Heart right ventricle (tissue), 16 donors: ENCODE data around the gene TAF11L2. TPM values are rescaled to one million over a fixed set of nuclear protein-coding genes. Genes with fewer than 3 reads are reported as not detected.
"Not testable (repeated sequence)": the region's sequence is repeated elsewhere in the genome, so short reads cannot be mapped to it uniquely, and the experiment has no call there.

Experiments
- ATAC-seq, 8 donors: fragments of 200-7000 bp; cut with Tn5 transposase; one replicate each; pipeline ENCODE4 v1.9.1; 2020; ENCODE audit warnings: mild to moderate bottlenecking in 8 of 8, moderate library complexity in 8 of 8, moderate number of reproducible peaks in 1 of 8
- DNase-seq, 2 donors: peaks; one replicate each; pipeline ENCODE4 v3.0.0-alpha.2; 2020
- H3K27ac ChIP-seq, 10 donors: fragments of 200-600 bp; sonication (generic) in 2 of 10; one replicate each; pipeline versions ENCODE4 v1.5.0 to v1.8.0; 2020 to 2022; ENCODE audit warnings: mild to moderate bottlenecking in 3 of 10
- H3K27me3 ChIP-seq, 7 donors: fragments of 200-600 bp; one replicate each; pipeline ENCODE4 v1.8.0; 2021 to 2022; ENCODE audit warnings: mild to moderate bottlenecking in 2 of 7
- H3K36me3 ChIP-seq, 9 donors: fragments of 200-600 bp; sonication (generic) in 1 of 9; one replicate each; pipeline versions ENCODE4 v1.5.0 to v1.8.0; 2020 to 2022; ENCODE audit warnings: mild to moderate bottlenecking in 2 of 9
- H3K4me1 ChIP-seq, 9 donors: fragments of 200-600 bp; sonication (generic) in 1 of 9; one replicate each; pipeline versions ENCODE4 v1.5.0 to v1.8.0; 2020 to 2022; ENCODE audit warnings: mild to moderate bottlenecking in 4 of 9
- H3K4me3 ChIP-seq, 10 donors: fragments of 200-600 bp; sonication (generic) in 2 of 10; one replicate each; pipeline versions ENCODE4 v1.5.0 to v1.8.0; 2020 to 2022; ENCODE audit warnings: mild to moderate bottlenecking in 7 of 10, moderate library complexity in 2 of 10
- H3K9me3 ChIP-seq, 11 donors: fragments of 200-600 bp in 10 of 11; sonication (generic) in 2 of 11; one replicate each; pipeline versions ENCODE4 v1.5.0 to v1.8.0; 2013 to 2022; ENCODE audit warnings: mild to moderate bottlenecking in 2 of 11, control low read depth in 1 of 11, moderate library complexity in 1 of 11
- WGBS, 2 donors: extraction: QIAGEN DNeasy Blood & Tissue Kit; methylation state at CpG; one replicate each; pipeline ENCODE4 v1.1.7; 2013; ENCODE audit warnings: inconsistent platforms in 1 of 2; 5-methylcytosine and 5-hydroxymethylcytosine counted together
- intact Hi-C, 10 donors: fragments of 100-400 bp; cut with DNase I; formaldehyde crosslinking; loops; one replicate each; pipeline versions ENCODE4 v1.11.1 to v1.14.2; 2022
- polyA plus RNA-seq, 2 donors: library from polyadenylated mRNA; stranded (reverse); fragments of 200-250 nt; gene quantifications; one replicate each; pipeline ENCODE4 v1.2.3, GENCODE V29; 2013
- total RNA-seq, 10 donors: library from RNA; stranded (reverse); fragmentation: NEBNext Ultra II Directional in 3 of 10; extraction: Animal tissue kit (Norgen Biotek cat#: 25700) in 3 of 10; gene quantifications; one replicate each; pipeline versions ENCODE4 v1.2.1 to v1.2.4, GENCODE V29; 2021 to 2023
- donor health status: Arrhythmogenic right ventricular cardiomyopathy.
- donor health status: ischemic (EF 13 %, LVEDD 7.1; RV severe dilation, severe dysfunction).
- donor health status: healthy with polysubstance abuse.
- donor health status: DM: no; HTN: yes; CAD: no.
- donor health status: DM: no; HTN: no; CAD: no.
- donor health status: ischemic (EF 25% LVEDD 6.9; RV normal size, moderate dysfunction).
- donor health status: ischemic (EF 25% LVEDD 5.7; RV mildly dilated, moderate dysfunction).
- donor health status: healthy.
- donor health status: DM: yes; HTN: yes; CAD: no.
- donor health status: Ischemic cardiomyopathy.
- donor health status: ischemic (EF 35%, LVEDD 5.7; RV mildly dilated, moderate dysfunction).
- donor health status: nonischemic (EF 11% LVEDD 7.7; RV severe dilation, severe dysfunction).
- donor health status: DM: yes; HTN: yes; CAD: no.
- donor health status: PGD.
- donor health status: ischemic (EF 29% LVEDD 5.4; RV normal size, mild dysfunction).
- donor health status: nonischemic (EF 23%, LVEDD 6.1; RV moderate dilation, normal function).

Gene TAF11L2
- total and polyA plus RNA-seq, 12 donors: not detected

GRCh38 chr5:17528369-17528768 lies 30.3 kb downstream of the TAF11L2 start, which contains the start of gene TAF11L6:
TAF11L6 (plus strand) TSS chr5:17528669.
- H3K36me3 ChIP-seq, H3K4me3 ChIP-seq, H3K27ac ChIP-seq, H3K9me3 ChIP-seq, H3K4me1 ChIP-seq, intact Hi-C loops, ATAC-seq, DNase-seq, H3K27me3 ChIP-seq: not testable (repeated sequence)
- no CpG with 5 or more reads among the region's 15 CpGs for WGBS, 2 donors

Other genes starting within 250 kb of the TAF11L2 start
- gene TAF11L3, start 20.1 kb downstream of the TAF11L2 start, total RNA-seq: not detected
- gene TAF11L3, start 20.1 kb downstream of the TAF11L2 start, polyA plus RNA-seq: not detected
- not detected for gene TAF11L4, start 23.6 kb downstream of the TAF11L2 start, total RNA-seq
- gene TAF11L4, start 23.6 kb downstream of the TAF11L2 start, polyA plus RNA-seq: not detected
- gene TAF11L5, start 27.0 kb downstream of the TAF11L2 start, total RNA-seq: not detected
- not detected for gene TAF11L5, start 27.0 kb downstream of the TAF11L2 start, polyA plus RNA-seq
- not detected for gene TAF11L6, start 30.4 kb downstream of the TAF11L2 start, total RNA-seq
- gene TAF11L6, start 30.4 kb downstream of the TAF11L2 start, polyA plus RNA-seq: not detected
- gene TAF11L7, start 87.5 kb downstream of the TAF11L2 start, total RNA-seq: not detected
- gene TAF11L7, start 87.5 kb downstream of the TAF11L2 start, polyA plus RNA-seq: not detected
- gene TAF11L8, start 92.7 kb downstream of the TAF11L2 start, total RNA-seq: not detected
- gene TAF11L8, start 92.7 kb downstream of the TAF11L2 start, polyA plus RNA-seq: not detected
- gene TAF11L9, start 96.2 kb downstream of the TAF11L2 start, total RNA-seq: not detected
- gene TAF11L9, start 96.2 kb downstream of the TAF11L2 start, polyA plus RNA-seq: not detected
- not detected for gene TAF11L10, start 99.6 kb downstream of the TAF11L2 start, total RNA-seq
- gene TAF11L10, start 99.6 kb downstream of the TAF11L2 start, polyA plus RNA-seq: not detected
- gene TAF11L11, start 106.0 kb downstream of the TAF11L2 start, total RNA-seq: not detected
- gene TAF11L11, start 106.0 kb downstream of the TAF11L2 start, polyA plus RNA-seq: not detected
- not detected for gene TAF11L12, start 112.2 kb downstream of the TAF11L2 start, total RNA-seq
- not detected for gene TAF11L12, start 112.2 kb downstream of the TAF11L2 start, polyA plus RNA-seq
- gene TAF11L13, start 133.9 kb downstream of the TAF11L2 start, total RNA-seq: not detected
- not detected for gene TAF11L13, start 133.9 kb downstream of the TAF11L2 start, polyA plus RNA-seq
- not detected for gene TAF11L14, start 136.2 kb downstream of the TAF11L2 start, total RNA-seq
- gene TAF11L14, start 136.2 kb downstream of the TAF11L2 start, polyA plus RNA-seq: not detected